HG02870 (cell line): ENCODE measurements around the gene OPCML.

Experiments
- ATAC-seq: cut with Tn5 transposase; IDR thresholded peaks from one replicate; pipeline ENCODE4 v1.9.1; 2021; ENCODE audit warnings: mild to moderate bottlenecking, moderate library complexity; ENCODE audit not compliant: unreplicated experiment

OPCML gene

GRCh38 chr11:133191931-133192330 lies 340.4 kb downstream of the OPCML start:
- no peak for ATAC-seq

DNA sequence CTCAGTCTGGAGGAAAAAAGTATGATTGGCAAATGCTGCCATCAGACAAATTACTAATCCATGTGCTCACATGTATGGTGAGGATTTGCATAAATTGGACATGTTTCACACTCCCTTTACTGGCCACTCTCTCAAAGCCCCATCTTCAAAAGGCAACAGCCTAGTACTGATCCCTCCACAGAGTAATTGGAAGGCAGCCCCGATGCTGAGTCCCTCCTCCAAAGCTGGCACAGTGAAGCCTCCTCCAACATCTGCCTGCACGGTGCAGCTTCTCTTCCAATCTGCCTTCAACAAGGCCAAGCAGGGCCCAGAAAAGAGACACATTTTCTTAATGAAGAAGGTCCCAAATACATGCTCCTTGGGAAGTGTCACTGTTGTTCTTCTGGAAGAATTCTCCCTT lies 350.6 kb downstream of the OPCML start:
- no peak for ATAC-seq

- no peak for ATAC-seq
These were observed 351.2 kb downstream of the OPCML start for GRCh38 chr11:133181066-133181465.

- ATAC-seq: peak; percentile 65
These were observed 352.1 kb downstream of the OPCML start for GRCh38 chr11:133180201-133180600.

DNA sequence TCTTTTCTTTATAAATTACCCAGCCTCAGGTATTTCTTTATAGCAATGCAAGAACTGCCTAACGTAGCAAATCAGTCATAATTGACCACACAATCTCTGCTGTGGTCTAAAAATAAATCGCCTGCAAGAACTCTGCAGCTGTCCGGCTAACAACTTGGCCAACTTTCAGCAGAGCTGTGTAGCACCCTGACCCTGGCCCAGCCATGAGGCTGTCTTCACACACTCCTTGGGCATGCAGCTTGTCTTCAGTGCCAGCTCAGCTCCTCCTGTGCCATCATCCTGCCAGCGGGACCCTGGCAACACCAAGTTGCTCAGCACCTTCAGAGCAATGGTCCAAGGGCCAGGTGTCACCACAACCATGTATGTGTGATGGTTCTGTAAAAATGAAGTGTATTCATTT lies 355.6 kb downstream of the OPCML start:
- no peak for ATAC-seq

GRCh38 chr11:133175103-133175502 lies 357.2 kb downstream of the OPCML start:
- peak; percentile 82 for ATAC-seq

GRCh38 chr11:133173810-133174412 lies 358.4 kb downstream of the OPCML start:
- no peak for ATAC-seq

- ATAC-seq: no peak
These were observed 360.0 kb downstream of the OPCML start for GRCh38 chr11:133172349-133172748.

DNA sequence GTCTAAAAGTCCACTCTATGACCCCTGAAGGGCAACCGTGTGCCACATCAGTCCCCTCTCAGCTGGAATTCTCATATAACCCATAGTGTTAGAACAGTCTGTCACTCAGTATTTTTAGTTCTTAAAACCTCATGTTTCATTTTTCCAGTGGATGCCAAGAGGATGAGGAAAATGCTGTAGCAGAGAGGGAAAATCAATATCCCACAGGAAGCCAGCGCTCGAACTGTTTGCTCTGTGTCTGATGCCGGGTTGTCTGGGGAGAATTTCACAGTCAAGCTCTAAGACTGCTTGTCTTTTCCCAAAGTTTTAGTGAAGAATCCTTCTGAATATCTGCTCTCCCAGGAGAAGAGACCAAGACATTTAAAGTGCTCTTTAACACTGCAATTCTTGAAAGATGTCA lies 360.9 kb downstream of the OPCML start:
- ATAC-seq: no peak

DNA sequence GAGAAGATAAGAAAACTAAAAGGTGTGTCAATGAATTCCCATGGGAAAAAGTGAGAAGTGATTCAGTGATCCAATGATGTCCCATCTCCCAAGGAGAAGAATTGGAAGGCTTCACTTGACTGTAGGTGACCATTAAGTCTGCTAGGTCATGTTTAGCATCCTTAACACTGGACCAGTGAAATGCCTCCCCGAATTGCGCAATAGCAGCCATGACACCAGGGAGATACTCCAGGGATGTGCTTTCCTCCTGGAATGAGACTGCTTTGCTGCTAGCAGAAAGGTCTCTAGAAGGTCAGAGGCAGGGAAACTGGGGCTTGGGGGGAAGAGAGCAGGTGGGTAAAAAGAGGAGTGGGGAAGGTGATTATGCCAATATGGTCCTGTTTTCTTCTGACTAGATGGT lies 364.3 kb downstream of the OPCML start:
- ATAC-seq: no peak

- no peak for ATAC-seq
These were observed 365.6 kb downstream of the OPCML start for GRCh38 chr11:133166662-133167061.

DNA sequence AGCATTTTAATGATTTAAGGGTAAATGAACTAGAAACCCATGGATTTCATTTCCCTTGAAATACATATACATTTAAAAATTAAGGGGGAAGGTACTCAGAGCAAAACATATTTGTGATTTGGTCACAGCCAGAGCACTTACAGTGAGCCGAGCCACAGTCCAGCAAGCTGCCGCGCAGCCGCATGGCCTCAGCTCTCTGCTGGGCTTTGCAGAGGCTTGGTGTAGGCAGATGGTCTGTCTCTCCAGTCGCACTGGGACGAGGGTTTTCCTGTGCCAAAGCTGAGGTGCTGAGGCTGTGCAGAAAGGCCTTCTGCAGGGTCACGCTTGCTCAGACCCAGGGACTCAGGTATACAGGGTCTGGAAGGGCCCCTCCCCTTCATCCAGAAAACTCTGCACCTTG lies 367.3 kb downstream of the OPCML start:
- no peak for ATAC-seq

- ATAC-seq: peak; percentile 88
These were observed 368.6 kb downstream of the OPCML start for GRCh38 chr11:133163463-133164419.

GRCh38 chr11:133162227-133162626 lies 370.1 kb downstream of the OPCML start:
- no peak for ATAC-seq

GRCh38 chr11:133160754-133161153 lies 371.5 kb downstream of the OPCML start:
- ATAC-seq: no peak

GRCh38 chr11:133156986-133157745 lies 375.1 kb downstream of the OPCML start:
- ATAC-seq: no peak

GRCh38 chr11:133154781-133155180 lies 377.5 kb downstream of the OPCML start:
- ATAC-seq: no peak

GRCh38 chr11:133154076-133154475 lies 378.2 kb downstream of the OPCML start:
- no peak for ATAC-seq

DNA sequence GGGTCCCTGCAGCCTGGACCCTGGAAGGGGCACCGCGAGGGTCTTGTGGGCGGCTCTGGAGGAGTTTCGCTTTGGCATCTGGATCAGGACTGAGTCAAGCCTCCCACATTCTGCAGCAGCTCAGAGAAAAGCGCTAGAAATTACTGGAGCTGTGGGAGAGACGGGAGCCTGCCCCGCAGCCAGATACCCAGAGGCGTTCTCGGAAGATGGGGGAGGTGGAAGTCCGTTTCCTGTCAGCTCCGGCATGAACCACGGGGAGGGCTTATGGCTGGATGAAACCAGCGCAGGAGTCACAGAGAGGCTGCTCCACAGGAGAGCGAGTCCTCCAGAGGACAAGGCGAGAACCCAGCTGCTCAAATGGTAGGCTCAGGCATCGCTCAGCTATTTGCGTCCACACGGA lies 379.3 kb downstream of the OPCML start:
- no peak for ATAC-seq

GRCh38 chr11:133149698-133150097 lies 382.6 kb downstream of the OPCML start:
- ATAC-seq: no peak

GRCh38 chr11:133147625-133148024 lies 384.7 kb downstream of the OPCML start:
- ATAC-seq: no peak
